Prostate gland (tissue), 2 donors: Measurements from ENCODE around the gene GPR158.

Experiments used
- CTCF ChIP-seq, 4 experiments: fragments of 200-600 bp in 2 of 4; fragments of 450-650 bp in 2 of 4; sonication (generic) in 2 of 4; IDR thresholded peaks; 1 replicate in 3 of 4; 2 replicates in 1 of 4; pipeline ENCODE4 v1.5.1; 2016 to 2019; ENCODE audit warnings: antibody characterized with exemption in 4 of 4, mild to moderate bottlenecking in 2 of 4, moderate library complexity in 2 of 4
- POLR2AphosphoS5 ChIP-seq: sonication (generic); formaldehyde crosslinking; IDR thresholded peaks from one replicate; pipeline ENCODE4 v1.6.1; 2017; ENCODE audit warnings: antibody characterized with exemption

- TF ChIP-seq CTCF (IDR thresholded peaks at IDR 0.05), result no peak
- TF ChIP-seq POLR2AphosphoS5, result no peak
These were observed 86.8 kb downstream of the GPR158 start for GRCh38 chr10:25261558-25261957.
